Keratinocyte (primary cell): ENCODE measurements around the gene SLC32A1.

Source experiments
- CTCF ChIP-seq, 3 experiments: IDR thresholded peaks in 1 of 3; conservative IDR thresholded peaks in 1 of 3; optimal IDR thresholded peaks in 1 of 3; 2 replicates in 2 of 3; 3 replicates in 1 of 3; pipeline versions ENCODE3 to v1.5.1; 2011; ENCODE audit warnings: low read length in 3 of 3, mild to moderate bottlenecking in 3 of 3, moderate library complexity in 2 of 3, control low read depth in 1 of 3, inconsistent platforms in 1 of 3; ENCODE audit not compliant: insufficient read depth in 2 of 3; ENCODE audit errors: extremely low read depth in 1 of 3
- EZH2 ChIP-seq: IDR thresholded peaks from one replicate; pipeline ENCODE4 v1.6.1; 2012; ENCODE audit warnings: inconsistent platforms, mild to moderate bottlenecking, low read length, moderate library complexity

- TF ChIP-seq CTCF (optimal IDR thresholded peaks at IDR 0.05 in 1 of 3, IDR thresholded peaks at IDR 0.05 in 1 of 3, conservative IDR thresholded peaks at IDR 0.05 in 1 of 3; ENCODE audit: extremely low read depth in 1 of 3, insufficient read depth in 2 of 3, low read length in 3 of 3), result no peak
- no peak for TF ChIP-seq EZH2
Measured at GRCh38 chr20:38698541-38698940, 25.7 kb upstream of the SLC32A1 start.
